Measurements from ENCODE around the gene SLC12A9.

GRCh38 chr7:100874300-100874576 lies 21.7 kb downstream of the SLC12A9 start:
- no peak for TF ChIP-seq EP300 (IDR thresholded peaks at IDR 0.05)
- TF ChIP-seq CTCF (IDR thresholded peaks at IDR 0.05), result no peak
- no peak for TF ChIP-seq POLR2A (IDR thresholded peaks at IDR 0.05)
- no peak for TF ChIP-seq POLR2AphosphoS5 (IDR thresholded peaks at IDR 0.05)
